Naive thymus-derived CD8-positive, alpha-beta T cell (primary cell): ENCODE measurements around the gene METTL24. TPM values are rescaled to one million over a fixed set of nuclear protein-coding genes. Genes with fewer than 3 reads are reported as not detected.
"Not testable (repeated sequence)": the region's sequence is repeated elsewhere in the genome, so short reads cannot be mapped to it uniquely, and the experiment has no call there.

Source experiments
- ATAC-seq, 2 donors: fragments of 150-1000 bp; cut with Tn5 transposase in 1 of 2; sonication (Bioruptor Pico), chemical (Tn5 transposase) in 1 of 2; 1 replicate in 1 of 2; 2 replicates in 1 of 2; pipeline ENCODE4 v1.10.0; 2021; ENCODE audit warnings: mild to moderate bottlenecking in 2 of 2, moderate library complexity in 2 of 2
- POLR2A ChIA-PET: fragments of 350-600 bp; sonication (Branson Sonifier 250); formaldehyde crosslinking; loops from one replicate; lab custom pipeline; 2021; ENCODE audit warnings: antibody characterized with exemption; lab: Charles Lee
- DNase-seq, 10 donors: peaks; one replicate each; pipeline versions ENCODE4 v3.0.0 to v3.0.0-alpha.2; 2020 to 2022
- H3K27ac Mint-ChIP-seq, 10 donors: one replicate each; pipeline ENCODE4 v1.8.0; 2020 to 2022; ENCODE audit warnings: mild to moderate bottlenecking in 10 of 10, mixed read lengths in 10 of 10, moderate library complexity in 4 of 10, inconsistent platforms in 1 of 10
- H3K27me3 Mint-ChIP-seq, 5 donors: one replicate each; pipeline ENCODE4 v1.8.0; 2021 to 2022; ENCODE audit warnings: mixed read lengths in 5 of 5
- H3K36me3 Mint-ChIP-seq, 3 donors: one replicate each; pipeline ENCODE4 v1.8.0; 2020 to 2022; ENCODE audit warnings: mixed read lengths in 3 of 3, mild to moderate bottlenecking in 2 of 3, inconsistent platforms in 1 of 3
- H3K4me1 Mint-ChIP-seq, 4 donors: one replicate each; pipeline ENCODE4 v1.8.0; 2021 to 2022; ENCODE audit warnings: mixed read lengths in 4 of 4
- H3K4me3 Mint-ChIP-seq, 10 donors: one replicate each; pipeline ENCODE4 v1.8.0; 2020 to 2022; ENCODE audit warnings: mild to moderate bottlenecking in 10 of 10, mixed read lengths in 10 of 10, moderate library complexity in 6 of 10, inconsistent platforms in 1 of 10
- H3K9me3 Mint-ChIP-seq, 9 donors: one replicate each; pipeline ENCODE4 v1.8.0; 2020 to 2022; ENCODE audit warnings: mixed read lengths in 9 of 9, mild to moderate bottlenecking in 3 of 9, inconsistent platforms in 1 of 9, moderate library complexity in 1 of 9
- polyA plus RNA-seq, 3 donors: library from polyadenylated mRNA; unstranded; fragments of 300-500 nt; fragmentation: Illumina TruSeq; gene quantifications; one replicate each; pipeline ENCODE4 v1.2.3, GENCODE V29; 2021
- total RNA-seq, 8 experiments: library from RNA in 2 of 8; stranded (reverse) in 2 of 8; gene quantifications; one replicate each; pipeline ENCODE4 v1.2.3 and lab custom pipeline; 2021 to 2026

The METTL24 gene
- total and polyA plus RNA-seq, 5 experiments from 2014 or later: 0.58 to 2.0 (median 1.2) TPM; not detected in 1

GRCh38 chr6:110298411-110298810 is 59.7 kb downstream of the METTL24 start:
- DNase-seq (no peak), ATAC-seq (no peak)
- Mint-ChIP-seq H3K4me3 (no peak overlapping the region), H3K36me3 (peaks cover 0 to 3% (median 0%) of the 10 kb centered on the region in 3 donors), H3K27ac (peak overlapping the region in 1 of 10 donors; percentile 13), H3K4me1 (peaks cover 8 to 28% (median 23%) of the 10 kb centered on the region in 4 donors), H3K9me3 (peaks cover 0 to 3% (median 0%) of the 10 kb centered on the region in 9 donors), H3K27me3 (peaks cover 0 to 4% (median 0%) of the 10 kb centered on the region in 5 donors)
- POLR2A ChIA-PET: no interaction called here

- peaks cover 0 to 5% (median 3%) of the 10 kb centered on the region in 3 donors for H3K36me3 Mint-ChIP-seq
- peaks cover 8 to 28% (median 23%) of the 10 kb centered on the region in 4 donors for H3K4me1 Mint-ChIP-seq
- ATAC-seq (peak; percentile 30 to 69), DNase-seq (peak in 3 of 10 donors; percentile 7 to 34 (median 19))
- peak overlapping the region; percentile 52 to 81 (median 72) for H3K4me3 Mint-ChIP-seq
- H3K27ac Mint-ChIP-seq: peak overlapping the region in 7 of 10 donors; percentile 25 to 60 (median 51)
- peaks cover 0 to 4% (median 0%) of the 10 kb centered on the region in 5 donors for H3K27me3 Mint-ChIP-seq
- H3K9me3 Mint-ChIP-seq: peaks cover 0 to 3% (median 0%) of the 10 kb centered on the region in 9 donors
- POLR2A ChIA-PET: interaction anchor here (0.8 kb wide), 1 partner anchor 605 kb away, joined by 3 read pairs; the partner anchor contains the start of genes AK9 and FIG4
Measured at GRCh38 chr6:110296241-110297025, 61.7 kb downstream of the METTL24 start.

GRCh38 chr6:110295451-110296165 is 62.5 kb downstream of the METTL24 start:
- peaks cover 8 to 28% (median 23%) of the 10 kb centered on the region in 4 donors for H3K4me1 Mint-ChIP-seq
- peak overlapping the region in 4 of 10 donors; percentile 17 to 81 (median 74) for H3K4me3 Mint-ChIP-seq
- DNase-seq (no peak), ATAC-seq (no peak)
- H3K27ac Mint-ChIP-seq: peak overlapping the region in 6 of 10 donors; percentile 4 to 60 (median 39)
- H3K9me3 Mint-ChIP-seq: peaks cover 0 to 6% (median 3%) of the 10 kb centered on the region in 9 donors
- peaks cover 0 to 6% (median 5%) of the 10 kb centered on the region in 3 donors for H3K36me3 Mint-ChIP-seq
- POLR2A ChIA-PET: no interaction called here
- H3K27me3 Mint-ChIP-seq: peaks cover 0 to 2% (median 0%) of the 10 kb centered on the region in 5 donors

GRCh38 chr6:110287462-110288341 is 70.4 kb downstream of the METTL24 start:
- peaks cover 0 to 3% (median 0%) of the 10 kb centered on the region in 5 donors for H3K27me3 Mint-ChIP-seq
- no peak for ATAC-seq
- H3K4me3 Mint-ChIP-seq: no peak overlapping the region
- H3K27ac Mint-ChIP-seq: no peak overlapping the region
- H3K36me3 Mint-ChIP-seq: peaks cover 2 to 18% (median 7%) of the 10 kb centered on the region in 3 donors
- POLR2A ChIA-PET: no interaction called here
- no peak for DNase-seq
- peaks cover 0 to 21% (median 4%) of the 10 kb centered on the region in 9 donors for H3K9me3 Mint-ChIP-seq
- peaks cover 0 to 5% (median 0%) of the 10 kb centered on the region in 4 donors for H3K4me1 Mint-ChIP-seq

GRCh38 chr6:110285306-110286060 is 72.7 kb downstream of the METTL24 start:
- peaks cover 0 to 5% (median 0%) of the 10 kb centered on the region in 4 donors for H3K4me1 Mint-ChIP-seq
- H3K27me3 Mint-ChIP-seq: peaks cover 0 to 3% (median 0%) of the 10 kb centered on the region in 5 donors
- peaks cover 2 to 13% (median 4%) of the 10 kb centered on the region in 3 donors for H3K36me3 Mint-ChIP-seq
- no peak overlapping the region for H3K27ac Mint-ChIP-seq
- ATAC-seq (no peak), DNase-seq (no peak)
- H3K4me3 Mint-ChIP-seq: no peak overlapping the region
- peaks cover 0 to 16% (median 0%) of the 10 kb centered on the region in 9 donors for H3K9me3 Mint-ChIP-seq
- POLR2A ChIA-PET: no interaction called here

GRCh38 chr6:110284855-110285254 is 73.3 kb downstream of the METTL24 start:
- no peak for ATAC-seq
- POLR2A ChIA-PET: no interaction called here
- peaks cover 0 to 5% (median 0%) of the 10 kb centered on the region in 4 donors for H3K4me1 Mint-ChIP-seq
- peaks cover 0 to 11% (median 0%) of the 10 kb centered on the region in 9 donors for H3K9me3 Mint-ChIP-seq
- peaks cover 0 to 8% (median 2%) of the 10 kb centered on the region in 3 donors for H3K36me3 Mint-ChIP-seq
- DNase-seq: no peak
- no peak overlapping the region for H3K4me3 Mint-ChIP-seq
- no peak overlapping the region for H3K27ac Mint-ChIP-seq
- H3K27me3 Mint-ChIP-seq: peaks cover 0 to 3% (median 0%) of the 10 kb centered on the region in 5 donors

- Mint-ChIP-seq H3K9me3 (peaks cover 0 to 7% (median 0%) of the 10 kb centered on the region in 9 donors), H3K27me3 (peaks cover 0 to 3% (median 0%) of the 10 kb centered on the region in 5 donors), H3K4me1 (peaks cover 0 to 5% (median 0%) of the 10 kb centered on the region in 4 donors), H3K27ac (peak overlapping the region in 1 of 10 donors; percentile 9), H3K36me3 (peaks cover 0 to 5% (median 0%) of the 10 kb centered on the region in 3 donors), H3K4me3 (no peak overlapping the region)
- no peak for ATAC-seq
- POLR2A ChIA-PET: no interaction called here
- DNase-seq: no peak
Measured at GRCh38 chr6:110283657-110284056, 74.5 kb downstream of the METTL24 start.

GRCh38 chr6:110282412-110282811 is 75.7 kb downstream of the METTL24 start:
- no peak overlapping the region for H3K4me3 Mint-ChIP-seq
- peaks cover 0 to 5% (median 0%) of the 10 kb centered on the region in 4 donors for H3K4me1 Mint-ChIP-seq
- peaks cover 0 to 5% (median 0%) of the 10 kb centered on the region in 3 donors for H3K36me3 Mint-ChIP-seq

GRCh38 chr6:110277100-110277665 is 81.0 kb downstream of the METTL24 start:
- ATAC-seq (no peak), DNase-seq (no peak)
- Mint-ChIP-seq H3K4me1 (no peaks in the 10 kb centered on the region), H3K4me3 (no peak overlapping the region), H3K36me3 (peaks cover 0 to 11% (median 3%) of the 10 kb centered on the region in 3 donors), H3K27ac (no peak overlapping the region), H3K9me3 (peaks cover 0 to 15% (median 0%) of the 10 kb centered on the region in 9 donors), H3K27me3 (peaks cover 0 to 2% (median 0%) of the 10 kb centered on the region in 5 donors)
- POLR2A ChIA-PET: no interaction called here

More at GRCh38 chr6:110282412-110282811, 75.7 kb downstream of the METTL24 start:
- DNase-seq: no peak
- POLR2A ChIA-PET: no interaction called here
- no peak for ATAC-seq
- peaks cover 0 to 3% (median 0%) of the 10 kb centered on the region in 5 donors for H3K27me3 Mint-ChIP-seq
- H3K27ac Mint-ChIP-seq: no peak overlapping the region
- H3K9me3 Mint-ChIP-seq: peaks cover 0 to 4% (median 0%) of the 10 kb centered on the region in 9 donors

- ATAC-seq, H3K36me3 Mint-ChIP-seq, H3K4me3 Mint-ChIP-seq, POLR2A ChIA-PET, H3K4me1 Mint-ChIP-seq, H3K27me3 Mint-ChIP-seq, DNase-seq, H3K27ac Mint-ChIP-seq: not testable (repeated sequence)
- peaks cover 0 to 18% (median 4%) of the 10 kb centered on the region in 9 donors for H3K9me3 Mint-ChIP-seq
Measured at GRCh38 chr6:110272781-110273180, 85.4 kb downstream of the METTL24 start.

- H3K9me3 Mint-ChIP-seq: peaks cover 2 to 29% (median 12%) of the 10 kb centered on the region in 9 donors
- POLR2A ChIA-PET: no interaction called here
- no peak overlapping the region for H3K4me3 Mint-ChIP-seq
- no peaks in the 10 kb centered on the region for H3K4me1 Mint-ChIP-seq
- peaks cover 0 to 1% (median 0%) of the 10 kb centered on the region in 5 donors for H3K27me3 Mint-ChIP-seq
- peaks cover 0 to 12% (median 12%) of the 10 kb centered on the region in 3 donors for H3K36me3 Mint-ChIP-seq
- H3K27ac Mint-ChIP-seq: no peak overlapping the region
- DNase-seq (no peak), ATAC-seq (no peak)
Measured at GRCh38 chr6:110271732-110272022, 86.5 kb downstream of the METTL24 start.
